ENCODE measurements around the gene TCERG1L.

GRCh38 chr10:131211965-131212619, 99.4 kb downstream of the TCERG1L start:
- TF ChIP-seq CTCF (IDR thresholded peaks at IDR 0.05), result no peak
- TF ChIP-seq, protein P1, sequence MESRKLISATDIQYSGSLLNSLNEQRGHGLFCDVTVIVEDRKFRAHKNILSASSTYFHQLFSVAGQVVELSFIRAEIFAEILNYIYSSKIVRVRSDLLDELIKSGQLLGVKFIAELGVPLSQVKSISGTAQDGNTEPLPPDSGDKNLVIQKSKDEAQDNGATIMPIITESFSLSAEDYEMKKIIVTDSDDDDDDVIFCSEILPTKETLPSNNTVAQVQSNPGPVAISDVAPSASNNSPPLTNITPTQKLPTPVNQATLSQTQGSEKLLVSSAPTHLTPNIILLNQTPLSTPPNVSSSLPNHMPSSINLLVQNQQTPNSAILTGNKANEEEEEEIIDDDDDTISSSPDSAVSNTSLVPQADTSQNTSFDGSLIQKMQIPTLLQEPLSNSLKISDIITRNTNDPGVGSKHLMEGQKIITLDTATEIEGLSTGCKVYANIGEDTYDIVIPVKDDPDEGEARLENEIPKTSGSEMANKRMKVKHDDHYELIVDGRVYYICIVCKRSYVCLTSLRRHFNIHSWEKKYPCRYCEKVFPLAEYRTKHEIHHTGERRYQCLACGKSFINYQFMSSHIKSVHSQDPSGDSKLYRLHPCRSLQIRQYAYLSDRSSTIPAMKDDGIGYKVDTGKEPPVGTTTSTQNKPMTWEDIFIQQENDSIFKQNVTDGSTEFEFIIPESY (IDR thresholded peaks at IDR 0.05; ENCODE audit: borderline replicate concordance, low read depth), result no peak
- no peak for TF ChIP-seq NRF1 (IDR thresholded peaks at IDR 0.05; ENCODE audit: low read depth, low read length)
